IPS-15b (cell line): ENCODE results near the gene SNX24.
A peak's percentile ranks its signal among the peaks of the same experiment; 100 is the strongest.
"Not testable (repeated sequence)": the region's sequence is repeated elsewhere in the genome, so short reads cannot be mapped to it uniquely, and the experiment has no call there.

Source experiments
- H3K27me3 ChIP-seq: one replicate; pipeline ENCODE4 v1.6.1; 2013; ENCODE audit warnings: low read length; ENCODE audit not compliant: control insufficient read depth, insufficient read depth
- H3K36me3 ChIP-seq: one replicate; pipeline ENCODE4 v1.6.1; 2013; ENCODE audit warnings: low read length; ENCODE audit not compliant: control insufficient read depth, insufficient read depth
- H3K4me1 ChIP-seq: one replicate; pipeline ENCODE4 v1.6.1; 2013; ENCODE audit warnings: mild to moderate bottlenecking, low read length; ENCODE audit not compliant: control insufficient read depth, insufficient read depth
- H3K4me3 ChIP-seq: one replicate; pipeline ENCODE4 v1.5.1; 2013; ENCODE audit warnings: low read depth, low read length
- H3K9ac ChIP-seq: one replicate; pipeline ENCODE4 v1.6.1; 2013; ENCODE audit warnings: low read depth, mild to moderate bottlenecking, low read length
- H3K9me3 ChIP-seq: one replicate; pipeline ENCODE4 v1.6.1; 2013; ENCODE audit warnings: mild to moderate bottlenecking, low read length; ENCODE audit not compliant: control insufficient read depth, insufficient read depth

The SNX24 gene

GRCh38 chr5:122844910-122845228 lies 544 bp upstream of the SNX24 start:
- Histone ChIP-seq H3K4me1 (peaks cover 13% of the 10 kb centered on the region), H3K36me3 (no peaks in the 10 kb centered on the region), H3K27me3 (peaks cover 11% of the 10 kb centered on the region), H3K4me3 (peak overlapping the region; percentile 74), H3K9me3 (no peaks in the 10 kb centered on the region), H3K9ac (peak overlapping the region; percentile 13)

GRCh38 chr5:122846051-122846550 lies 688 bp downstream of the SNX24 start:
- peaks cover 13% of the 10 kb centered on the region for H3K4me1 ChIP-seq

GRCh38 chr5:122847687-122848081 lies 2.3 kb downstream of the SNX24 start:
- H3K27me3 ChIP-seq = peaks cover 11% of the 10 kb centered on the region
- no peaks in the 10 kb centered on the region for H3K36me3 ChIP-seq
- no peak overlapping the region for H3K4me3 ChIP-seq
- H3K4me1 ChIP-seq = peaks cover 13% of the 10 kb centered on the region
- H3K9ac ChIP-seq = no peak overlapping the region
- no peaks in the 10 kb centered on the region for H3K9me3 ChIP-seq

More at GRCh38 chr5:122846051-122846550, 688 bp downstream of the SNX24 start:
- Histone ChIP-seq H3K27me3 (peaks cover 11% of the 10 kb centered on the region), H3K4me3 (peak overlapping the region; percentile 74), H3K9me3 (no peaks in the 10 kb centered on the region), H3K36me3 (no peaks in the 10 kb centered on the region), H3K9ac (no peak overlapping the region)

GRCh38 chr5:122849771-122850170 lies 4.4 kb downstream of the SNX24 start:
- H3K4me1 ChIP-seq = peaks cover 9% of the 10 kb centered on the region
- H3K4me3 ChIP-seq = no peak overlapping the region
- H3K9me3 ChIP-seq = no peaks in the 10 kb centered on the region
- H3K36me3 ChIP-seq = no peaks in the 10 kb centered on the region
- H3K27me3 ChIP-seq = no peaks in the 10 kb centered on the region
- H3K9ac ChIP-seq = no peak overlapping the region

- H3K36me3 ChIP-seq, H3K9me3 ChIP-seq, H3K4me3 ChIP-seq, H3K9ac ChIP-seq, H3K4me1 ChIP-seq, H3K27me3 ChIP-seq: not testable (repeated sequence)
Measured at GRCh38 chr5:122857538-122857937, 12.1 kb downstream of the SNX24 start.

- Histone ChIP-seq H3K9ac (no peak overlapping the region), H3K9me3 (no peaks in the 10 kb centered on the region), H3K27me3 (no peaks in the 10 kb centered on the region), H3K36me3 (no peaks in the 10 kb centered on the region), H3K4me1 (no peaks in the 10 kb centered on the region), H3K4me3 (no peak overlapping the region)
Measured at GRCh38 chr5:122858451-122858850, 13.0 kb downstream of the SNX24 start.

GRCh38 chr5:122863240-122863639 lies 17.8 kb downstream of the SNX24 start:
- Histone ChIP-seq H3K36me3 (no peaks in the 10 kb centered on the region), H3K9me3 (no peaks in the 10 kb centered on the region), H3K4me1 (peaks cover 3% of the 10 kb centered on the region), H3K9ac (no peak overlapping the region), H3K27me3 (no peaks in the 10 kb centered on the region), H3K4me3 (no peak overlapping the region)

- no peak overlapping the region for H3K4me3 ChIP-seq
- no peak overlapping the region for H3K9ac ChIP-seq
- H3K4me1 ChIP-seq = peaks cover 3% of the 10 kb centered on the region
- no peaks in the 10 kb centered on the region for H3K27me3 ChIP-seq
- H3K9me3 ChIP-seq = no peaks in the 10 kb centered on the region
- H3K36me3 ChIP-seq = no peaks in the 10 kb centered on the region
Measured at GRCh38 chr5:122863721-122864120, 18.3 kb downstream of the SNX24 start.

- H3K27me3 ChIP-seq = no peaks in the 10 kb centered on the region
- no peaks in the 10 kb centered on the region for H3K36me3 ChIP-seq
- no peak overlapping the region for H3K9ac ChIP-seq
- H3K9me3 ChIP-seq = no peaks in the 10 kb centered on the region
- H3K4me3 ChIP-seq = no peak overlapping the region
- H3K4me1 ChIP-seq = peaks cover 3% of the 10 kb centered on the region
Measured at GRCh38 chr5:122864400-122864799, 19.0 kb downstream of the SNX24 start.

- H3K27me3 ChIP-seq = no peaks in the 10 kb centered on the region
- no peaks in the 10 kb centered on the region for H3K36me3 ChIP-seq
- no peak overlapping the region for H3K4me3 ChIP-seq
- no peak overlapping the region for H3K9ac ChIP-seq
- H3K9me3 ChIP-seq = no peaks in the 10 kb centered on the region
- H3K4me1 ChIP-seq = peaks cover 3% of the 10 kb centered on the region
Measured at GRCh38 chr5:122864842-122865241, 19.4 kb downstream of the SNX24 start.

- H3K27me3 ChIP-seq = no peaks in the 10 kb centered on the region
- no peaks in the 10 kb centered on the region for H3K9me3 ChIP-seq
- H3K9ac ChIP-seq = no peak overlapping the region
- H3K36me3 ChIP-seq = no peaks in the 10 kb centered on the region
- H3K4me1 ChIP-seq = peaks cover 5% of the 10 kb centered on the region
- H3K4me3 ChIP-seq = no peak overlapping the region
Measured at GRCh38 chr5:122870219-122870856, 24.9 kb downstream of the SNX24 start.

- Histone ChIP-seq H3K4me3 (no peak overlapping the region), H3K9me3 (no peaks in the 10 kb centered on the region), H3K27me3 (no peaks in the 10 kb centered on the region), H3K9ac (no peak overlapping the region), H3K36me3 (no peaks in the 10 kb centered on the region), H3K4me1 (peaks cover 5% of the 10 kb centered on the region)
Measured at GRCh38 chr5:122871661-122872060, 26.2 kb downstream of the SNX24 start.
